Sigmoid colon (tissue), 4 donors: ENCODE measurements around the gene SLC37A3.

ENCODE experiments used
- CTCF ChIP-seq, 4 experiments: fragments of 450-650 bp in 3 of 4; fragments of 200-600 bp in 1 of 4; IDR thresholded peaks; one replicate each; pipeline ENCODE4 v1.5.1; 2016 to 2019; ENCODE audit warnings: antibody characterized with exemption in 4 of 4, mild to moderate bottlenecking in 3 of 4, moderate library complexity in 2 of 4
- EP300 ChIP-seq, 4 donors: sonication (generic); formaldehyde crosslinking; IDR thresholded peaks; one replicate each; pipeline ENCODE4 v1.6.1; 2017; ENCODE audit warnings: antibody characterized with exemption in 4 of 4
- POLR2A ChIP-seq, 2 donors: fragments of 450-650 bp; IDR thresholded peaks; one replicate each; pipeline ENCODE4 v1.6.1; 2016; ENCODE audit warnings: antibody characterized with exemption in 2 of 2, mild to moderate bottlenecking in 2 of 2, moderate library complexity in 2 of 2
- POLR2AphosphoS5 ChIP-seq, 4 donors: sonication (generic); formaldehyde crosslinking; IDR thresholded peaks; one replicate each; pipeline ENCODE4 v1.6.1; 2017; ENCODE audit warnings: antibody characterized with exemption in 4 of 4

- TF ChIP-seq CTCF (IDR thresholded peaks at IDR 0.05) (no peak), POLR2AphosphoS5 (IDR thresholded peaks at IDR 0.05) (no peak), POLR2A (IDR thresholded peaks at IDR 0.05) (no peak), EP300 (IDR thresholded peaks at IDR 0.05) (no peak)
These were observed 63.8 kb downstream of the SLC37A3 start for GRCh38 chr7:140334341-140335057.
